Panc1 (cell line): ENCODE measurements around the gene CA5A. TPM values are rescaled to one million over a fixed set of nuclear protein-coding genes. Genes with fewer than 3 reads are reported as not detected.

ENCODE experiments used
- ATAC-seq: fragments of 200-7000 bp; cut with Tn5 transposase; 2 replicates; pipeline ENCODE4 v1.9.1; 2020; ENCODE audit warnings: mild to moderate bottlenecking, moderate library complexity
- BruUV-seq: library from RNA; stranded (reverse); fragments of 400-500 nt; replicated peaks from 2 replicates; lab custom pipeline; 2021; lab: Mats Ljungman, UMichigan
- CTCF ChIA-PET: fragments of 300-600 bp; sonication (Branson Sonifier 250); formaldehyde crosslinking; loops from one replicate; lab custom pipeline; 2022; ENCODE audit warnings: antibody characterized with exemption; lab: Charles Lee
- POLR2A ChIA-PET: fragments of 300-600 bp; sonication (Branson Sonifier 250); formaldehyde crosslinking; loops from one replicate; lab custom pipeline; 2022; ENCODE audit warnings: antibody characterized with exemption; lab: Charles Lee
- DNase-seq: peaks from one replicate; pipeline ENCODE4 v3.0.0-alpha.2; 2010; ENCODE audit warnings: low read depth, low spot score
- H3K27ac ChIP-seq: 2 replicates; pipeline ENCODE4 v1.5.1; 2011; ENCODE audit warnings: mild to moderate bottlenecking, low read length, inconsistent platforms
- H3K27me3 ChIP-seq: fragments of 200-500 bp; sonication (Bioruptor generic); 2 replicates; pipeline ENCODE4 v1.6.0; 2014; ENCODE audit warnings: low read length, inconsistent platforms; ENCODE audit not compliant: control insufficient read depth, insufficient read depth
- H3K36me3 ChIP-seq: fragments of 200-500 bp; sonication (Bioruptor generic); 2 replicates; pipeline ENCODE4 v1.5.1; 2014; ENCODE audit warnings: inconsistent platforms, mild to moderate bottlenecking, low read length, moderate library complexity; ENCODE audit not compliant: control insufficient read depth, insufficient read depth
- H3K4me1 ChIP-seq: 2 replicates; pipeline ENCODE4 v1.5.1; 2011; ENCODE audit warnings: inconsistent platforms, mild to moderate bottlenecking, low read length, moderate library complexity; ENCODE audit not compliant: control insufficient read depth, insufficient read depth
- H3K4me3 ChIP-seq, 2 experiments: 2 replicates each; pipeline ENCODE4 v1.5.1; 2011 to 2012; ENCODE audit warnings: low read depth in 2 of 2, low read length in 2 of 2, mild to moderate bottlenecking in 2 of 2, inconsistent platforms in 1 of 2, moderate library complexity in 1 of 2
- H3K9me3 ChIP-seq: fragments of 200-500 bp; sonication (Bioruptor generic); 2 replicates; pipeline ENCODE4 v1.5.1; 2014; ENCODE audit warnings: low read depth, mild to moderate bottlenecking, inconsistent platforms, low read length, moderate library complexity; ENCODE audit not compliant: control insufficient read depth, insufficient read depth
- POLR2AphosphoS5 ChIP-seq: IDR thresholded peaks from 2 replicates; pipeline ENCODE4 v1.6.1; 2012; ENCODE audit warnings: mild to moderate bottlenecking, low read depth, low read length, moderate library complexity
- SIN3A ChIP-seq: IDR thresholded peaks from 2 replicates; pipeline ENCODE4 v1.6.1; 2012; ENCODE audit warnings: low read depth, mild to moderate bottlenecking, low read length, moderate library complexity, borderline replicate concordance; ENCODE audit not compliant: insufficient read depth
- TCF7L2 ChIP-seq: IDR thresholded peaks from 2 replicates; pipeline ENCODE4 v1.6.1; 2011; ENCODE audit warnings: mild to moderate bottlenecking, low read depth, low read length, inconsistent platforms
- in situ Hi-C: cut with HindIII; loops from 2 replicates; pipeline ENCODE4 v1.10.0; 2016; ENCODE audit warnings: low sequenced_read_pairs, low pct_unique_long_range_greater_than_20kb
- intact Hi-C: fragments of 100-400 bp; cut with micrococcal nuclease; formaldehyde crosslinking; loops from one replicate; pipeline ENCODE4 v1.10.0; 2022; ENCODE audit not compliant: unreplicated experiment
- total RNA-seq: library from RNA; stranded (reverse); gene quantifications from one replicate; pipeline ENCODE4 v1.2.1, GENCODE V29; 2021; ENCODE audit not compliant: unreplicated experiment
- TF ChIP-seq, protein P1 (sequence below), 2 experiments: IDR thresholded peaks; 2 replicates each; pipeline ENCODE4 v1.6.1; 2011 to 2012; ENCODE audit warnings: low read depth in 2 of 2, control low read depth in 1 of 2, low read length in 1 of 2, mild to moderate bottlenecking in 1 of 2, moderate library complexity in 1 of 2; ENCODE audit not compliant: insufficient read depth in 1 of 2
- TF ChIP-seq, protein P2 (sequence below): fragments of 450-650 bp; IDR thresholded peaks from 2 replicates; pipeline ENCODE4 v1.5.1; 2017; ENCODE audit warnings: mild to moderate bottlenecking

The CA5A gene
- total RNA-seq, 1 experiment from 2014 or later: not detected

DNA sequence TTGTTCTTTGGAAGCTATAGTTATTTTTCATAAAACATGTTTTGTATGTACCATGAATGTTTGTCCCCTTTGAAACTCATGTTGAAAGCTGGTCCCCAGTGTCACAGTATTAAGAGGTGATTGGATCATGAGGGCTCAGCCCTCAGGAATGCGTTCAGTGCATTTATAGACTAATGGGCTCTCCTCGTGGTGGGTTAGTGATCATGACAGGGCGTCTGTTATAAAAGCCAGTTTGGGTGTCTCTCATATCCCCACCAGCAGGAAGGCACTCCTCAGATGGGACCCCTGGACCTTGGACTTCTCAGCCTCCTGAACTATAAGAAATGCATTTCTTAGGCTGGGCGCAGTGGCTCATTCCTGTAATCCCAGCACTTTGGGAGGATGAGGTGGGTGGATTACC lies 25.3 kb upstream of the CA5A start:
- no TSS peak for BruUV-seq
- Histone ChIP-seq H3K4me3 (no peak overlapping the region), H3K27me3 (no peaks in the 10 kb centered on the region), H3K4me1 (peaks cover 12% of the 10 kb centered on the region), H3K9me3 (no peaks in the 10 kb centered on the region), H3K36me3 (no peaks in the 10 kb centered on the region), H3K27ac (no peak overlapping the region)
- no peak for ATAC-seq
- TF ChIP-seq SIN3A (no peak), TCF7L2 (no peak), POLR2AphosphoS5 (no peak)
- TF ChIP-seq, protein P1, sequence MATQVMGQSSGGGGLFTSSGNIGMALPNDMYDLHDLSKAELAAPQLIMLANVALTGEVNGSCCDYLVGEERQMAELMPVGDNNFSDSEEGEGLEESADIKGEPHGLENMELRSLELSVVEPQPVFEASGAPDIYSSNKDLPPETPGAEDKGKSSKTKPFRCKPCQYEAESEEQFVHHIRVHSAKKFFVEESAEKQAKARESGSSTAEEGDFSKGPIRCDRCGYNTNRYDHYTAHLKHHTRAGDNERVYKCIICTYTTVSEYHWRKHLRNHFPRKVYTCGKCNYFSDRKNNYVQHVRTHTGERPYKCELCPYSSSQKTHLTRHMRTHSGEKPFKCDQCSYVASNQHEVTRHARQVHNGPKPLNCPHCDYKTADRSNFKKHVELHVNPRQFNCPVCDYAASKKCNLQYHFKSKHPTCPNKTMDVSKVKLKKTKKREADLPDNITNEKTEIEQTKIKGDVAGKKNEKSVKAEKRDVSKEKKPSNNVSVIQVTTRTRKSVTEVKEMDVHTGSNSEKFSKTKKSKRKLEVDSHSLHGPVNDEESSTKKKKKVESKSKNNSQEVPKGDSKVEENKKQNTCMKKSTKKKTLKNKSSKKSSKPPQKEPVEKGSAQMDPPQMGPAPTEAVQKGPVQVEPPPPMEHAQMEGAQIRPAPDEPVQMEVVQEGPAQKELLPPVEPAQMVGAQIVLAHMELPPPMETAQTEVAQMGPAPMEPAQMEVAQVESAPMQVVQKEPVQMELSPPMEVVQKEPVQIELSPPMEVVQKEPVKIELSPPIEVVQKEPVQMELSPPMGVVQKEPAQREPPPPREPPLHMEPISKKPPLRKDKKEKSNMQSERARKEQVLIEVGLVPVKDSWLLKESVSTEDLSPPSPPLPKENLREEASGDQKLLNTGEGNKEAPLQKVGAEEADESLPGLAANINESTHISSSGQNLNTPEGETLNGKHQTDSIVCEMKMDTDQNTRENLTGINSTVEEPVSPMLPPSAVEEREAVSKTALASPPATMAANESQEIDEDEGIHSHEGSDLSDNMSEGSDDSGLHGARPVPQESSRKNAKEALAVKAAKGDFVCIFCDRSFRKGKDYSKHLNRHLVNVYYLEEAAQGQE (IDR thresholded peaks at IDR 0.05; ENCODE audit: insufficient read depth in 1 of 2, low read depth in 2 of 2, low read length in 1 of 2): no peak
- TF ChIP-seq, protein P2, sequence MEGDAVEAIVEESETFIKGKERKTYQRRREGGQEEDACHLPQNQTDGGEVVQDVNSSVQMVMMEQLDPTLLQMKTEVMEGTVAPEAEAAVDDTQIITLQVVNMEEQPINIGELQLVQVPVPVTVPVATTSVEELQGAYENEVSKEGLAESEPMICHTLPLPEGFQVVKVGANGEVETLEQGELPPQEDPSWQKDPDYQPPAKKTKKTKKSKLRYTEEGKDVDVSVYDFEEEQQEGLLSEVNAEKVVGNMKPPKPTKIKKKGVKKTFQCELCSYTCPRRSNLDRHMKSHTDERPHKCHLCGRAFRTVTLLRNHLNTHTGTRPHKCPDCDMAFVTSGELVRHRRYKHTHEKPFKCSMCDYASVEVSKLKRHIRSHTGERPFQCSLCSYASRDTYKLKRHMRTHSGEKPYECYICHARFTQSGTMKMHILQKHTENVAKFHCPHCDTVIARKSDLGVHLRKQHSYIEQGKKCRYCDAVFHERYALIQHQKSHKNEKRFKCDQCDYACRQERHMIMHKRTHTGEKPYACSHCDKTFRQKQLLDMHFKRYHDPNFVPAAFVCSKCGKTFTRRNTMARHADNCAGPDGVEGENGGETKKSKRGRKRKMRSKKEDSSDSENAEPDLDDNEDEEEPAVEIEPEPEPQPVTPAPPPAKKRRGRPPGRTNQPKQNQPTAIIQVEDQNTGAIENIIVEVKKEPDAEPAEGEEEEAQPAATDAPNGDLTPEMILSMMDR: no peak
- intact Hi-C loops: no loop called here
- in situ Hi-C loops: no loop called here
- CTCF ChIA-PET: no interaction called here
- DNase-seq: no peak
- POLR2A ChIA-PET: no interaction called here

- no TSS peak for BruUV-seq
- CTCF ChIA-PET: no interaction called here
- POLR2A ChIA-PET: no interaction called here
These were observed 24.5 kb upstream of the CA5A start for GRCh38 chr16:87960852-87961251.

More at GRCh38 chr16:87960852-87961251, 24.5 kb upstream of the CA5A start:
- intact Hi-C loops: no loop called here
- peaks cover 7% of the 10 kb centered on the region for H3K4me1 ChIP-seq
- H3K27me3 ChIP-seq: no peaks in the 10 kb centered on the region
- no peaks in the 10 kb centered on the region for H3K9me3 ChIP-seq
- H3K4me3 ChIP-seq: no peak overlapping the region
- H3K27ac ChIP-seq: no peak overlapping the region
- TF ChIP-seq SIN3A (no peak), TCF7L2 (no peak), POLR2AphosphoS5 (no peak)
- TF ChIP-seq, protein P2: no peak
- TF ChIP-seq, protein P1 (IDR thresholded peaks at IDR 0.05; ENCODE audit: insufficient read depth in 1 of 2, low read depth in 2 of 2, low read length in 1 of 2): no peak
- DNase-seq: no peak
- no peaks in the 10 kb centered on the region for H3K36me3 ChIP-seq
- in situ Hi-C loops: no loop called here
- no peak for ATAC-seq
